GM12892 (cell line): Measurements from ENCODE around the gene ELMOD3.

Source experiments
- DNase-seq: peaks from one replicate; pipeline ENCODE4 v3.0.0; 2011; ENCODE audit not compliant: insufficient read length
- FAIRE-seq: peaks from 2 replicates; lab custom pipeline; 2011; peaks lifted over from hg19 to GRCh38; lab: Jason Lieb, UNC
- POLR2A ChIP-seq: IDR thresholded peaks from 2 replicates; pipeline ENCODE4 v1.6.1; 2011; ENCODE audit warnings: low read depth, low read length, control low read depth
- POLR2AphosphoS5 ChIP-seq: IDR thresholded peaks from 2 replicates; pipeline ENCODE4 v1.6.1; 2011; ENCODE audit warnings: low read depth, low read length, control low read depth
- TAF1 ChIP-seq: IDR thresholded peaks from 2 replicates; pipeline ENCODE4 v1.6.1; 2011; ENCODE audit warnings: low read depth, mild to moderate bottlenecking, control low read depth, low read length, borderline replicate concordance

The ELMOD3 gene

GRCh38 chr2:85414761-85415553 is 60.4 kb downstream of the ELMOD3 start:
- DNase-seq, result no peak
- no peak for FAIRE-seq
- TF ChIP-seq POLR2AphosphoS5 (no peak), POLR2A (no peak), TAF1 (no peak)

GRCh38 chr2:85415980-85416650 is 61.5 kb downstream of the ELMOD3 start:
- TF ChIP-seq POLR2AphosphoS5 (no peak), TAF1 (no peak), POLR2A (no peak)
- FAIRE-seq, result no peak
- no peak for DNase-seq

- peak; percentile 60 for TF ChIP-seq POLR2A
- TF ChIP-seq POLR2AphosphoS5, result 0 out of 2 replicates have a peak, but pooled peaks have one; percentile 23
- 0 out of 2 replicates have a peak, but pooled peaks have one; percentile 37 for TF ChIP-seq TAF1
- FAIRE-seq, result peak; percentile 85
- DNase-seq, result peak; percentile 93
Measured at GRCh38 chr2:85418132-85419008, 63.8 kb downstream of the ELMOD3 start, which contains the start of gene SH2D6. Gene SH2D6 (plus strand): TSS chr2:85418714. CDS start chr2:85429466, 10,752 bp downstream.

GRCh38 chr2:85419009-85419675 is 64.6 kb downstream of the ELMOD3 start:
- FAIRE-seq (no peak), DNase-seq (no peak)

GRCh38 chr2:85420536-85421259 is 66.1 kb downstream of the ELMOD3 start:
- FAIRE-seq, result peak; percentile 54
- peak; percentile 86 for DNase-seq
- TF ChIP-seq POLR2A (no peak), POLR2AphosphoS5 (no peak), TAF1 (no peak)

More at GRCh38 chr2:85419009-85419675, 64.6 kb downstream of the ELMOD3 start:
- TF ChIP-seq POLR2A (peak; percentile 13; the same call in 1 of the 2 replicates), POLR2AphosphoS5 (no peak), TAF1 (no peak)

- no peak for FAIRE-seq
Measured at GRCh38 chr2:85421260-85422071, 66.9 kb downstream of the ELMOD3 start.

GRCh38 chr2:85422072-85422457 is 67.5 kb downstream of the ELMOD3 start:
- FAIRE-seq (no peak), DNase-seq (no peak)
- TF ChIP-seq POLR2AphosphoS5, result no peak
- no peak for TF ChIP-seq TAF1
- TF ChIP-seq POLR2A, result no peak

More at GRCh38 chr2:85421260-85422071, 66.9 kb downstream of the ELMOD3 start:
- DNase-seq, result no peak
- no peak for TF ChIP-seq TAF1
- no peak for TF ChIP-seq POLR2AphosphoS5
- TF ChIP-seq POLR2A, result no peak

GRCh38 chr2:85423525-85423924 is 69.0 kb downstream of the ELMOD3 start:
- no peak for TF ChIP-seq TAF1
- TF ChIP-seq POLR2AphosphoS5, result no peak
- TF ChIP-seq POLR2A, result no peak
- DNase-seq (no peak), FAIRE-seq (no peak)

GRCh38 chr2:85425588-85425987 is 71.0 kb downstream of the ELMOD3 start:
- FAIRE-seq, result no peak
- DNase-seq, result no peak
- no peak for TF ChIP-seq POLR2A
- no peak for TF ChIP-seq TAF1
- no peak for TF ChIP-seq POLR2AphosphoS5
